Adrenal gland (tissue), 12 donors: ENCODE measurements around the gene CDKAL1. TPM values are rescaled to one million over a fixed set of nuclear protein-coding genes. Genes with fewer than 3 reads are reported as not detected.

Experiments
- DNase-seq, 7 donors: peaks; one replicate each; pipeline ENCODE4 v3.0.0-alpha.2; 2019 to 2020
- H3K27ac ChIP-seq, 5 donors: fragments of 200-600 bp; sonication (generic) in 4 of 5; 1 replicate in 3 of 5; 2 replicates in 2 of 5; pipeline versions ENCODE4 v1.5.1 to v1.8.0; 2016 to 2020; ENCODE audit warnings: mild to moderate bottlenecking in 1 of 5
- H3K27me3 ChIP-seq: fragments of 200-600 bp; 2 replicates; pipeline ENCODE4 v1.8.0; 2021
- H3K36me3 ChIP-seq, 2 donors: fragments of 200-600 bp; replicated peaks in 1 of 2; 1 replicate in 1 of 2; 2 replicates in 1 of 2; pipeline versions ENCODE4 v1.5.1 to v1.8.0; 2018 to 2022
- H3K4me1 ChIP-seq, 2 donors: fragments of 200-600 bp; replicated peaks in 1 of 2; 1 replicate in 1 of 2; 2 replicates in 1 of 2; pipeline versions ENCODE4 v1.5.1 to v1.8.0; 2018 to 2021
- H3K4me3 ChIP-seq, 4 donors: fragments of 200-600 bp; sonication (generic) in 3 of 4; one replicate each; pipeline ENCODE4 v1.5.1; 2016 to 2018
- H3K9me3 ChIP-seq, 3 donors: fragments of 200-600 bp; sonication (generic) in 1 of 3; replicated peaks in 1 of 3; 1 replicate in 2 of 3; 2 replicates in 1 of 3; pipeline versions ENCODE4 v1.5.1 to v1.8.0; 2016 to 2021
- POLR2A ChIP-seq, 2 donors: fragments of 450-650 bp; IDR thresholded peaks; one replicate each; pipeline ENCODE4 v1.6.1; 2017; ENCODE audit warnings: antibody characterized with exemption in 2 of 2, mild to moderate bottlenecking in 2 of 2, moderate library complexity in 1 of 2
- WGBS, 4 donors: extraction: QIAGEN DNeasy Blood & Tissue Kit in 2 of 4; methylation state at CpG; one replicate each; pipeline versions ENCODE4 v1.1.5 to v1.1.7; 2013 to 2017; 5-methylcytosine and 5-hydroxymethylcytosine counted together
- intact Hi-C, 2 donors: fragments of 100-400 bp; cut with DNase I; formaldehyde crosslinking; loops; one replicate each; pipeline versions ENCODE4 v1.14.1 to v1.15.0; 2022 to 2023
- polyA plus RNA-seq, 3 donors: library from polyadenylated mRNA; stranded (reverse); fragments of 200-250 nt in 2 of 3; fragments of 350-450 nt in 1 of 3; fragmentation: Illumina TruSeq in 1 of 3; extraction: RNeasy Lipid Tissue Mini Kit (QIAGEN cat#74804) in 1 of 3; gene quantifications; one replicate each; pipeline ENCODE4 v1.2.3, GENCODE V29; 2013 to 2014
- total RNA-seq, 9 donors: library from RNA; depleted of rRNA in 4 of 9; stranded (reverse); fragments of >200 nt in 4 of 9; fragments of 120-200 nt in 1 of 9; fragmentation: NEBNext Ultra II Directional in 1 of 9; extraction: Animal tissue kit (Norgen Biotek cat#: 25700) in 1 of 9; gene quantifications; one replicate each; pipeline versions ENCODE4 v1.1.0 to v1.2.4, GENCODE V29; 2013 to 2023
- TF ChIP-seq, protein P1 (sequence below), 6 experiments: fragments of 450-650 bp in 4 of 6; fragments of 200-600 bp in 2 of 6; sonication (generic) in 1 of 6; IDR thresholded peaks; 1 replicate in 5 of 6; 2 replicates in 1 of 6; pipeline versions ENCODE4 v1.5.1 to v1.8.0; 2016 to 2021; ENCODE audit warnings: antibody characterized with exemption in 6 of 6, mild to moderate bottlenecking in 2 of 6, moderate library complexity in 1 of 6
- donor health status: healthy with polysubstance abuse.
- donor health status: Bipolar disorder and iron deficiency.
- donor health status: DM: yes; HTN: yes; CAD: no.
- donor health status: DM: no; HTN: no; CAD: no.
- donor health status: DM: no; HTN: no; CAD: no.
- donor health status: DM: yes; HTN: yes; CAD: no.

Gene CDKAL1
- total and polyA plus RNA-seq, 12 donors = 3.9 to 21.1 (median 10.6) TPM

DNA sequence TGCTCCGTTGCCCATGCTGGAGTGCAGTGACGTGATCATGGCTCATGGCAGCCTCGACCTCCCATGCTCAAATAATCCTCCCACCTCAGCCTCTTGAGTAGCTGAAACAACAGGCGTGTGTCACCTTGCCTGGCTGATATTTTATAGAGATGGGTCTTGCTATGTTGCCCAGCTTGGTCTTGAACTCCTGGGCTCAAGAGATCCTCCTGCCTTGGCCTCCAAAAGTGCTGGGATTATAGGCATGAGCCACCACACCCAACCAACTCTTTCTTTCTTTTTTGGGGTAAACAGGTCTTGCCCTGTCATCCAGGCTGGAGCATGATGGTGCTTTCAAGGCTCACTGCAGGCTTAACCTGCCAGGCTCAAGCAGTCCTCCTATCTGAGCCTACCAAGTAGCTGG, 266.4 kb downstream of the CDKAL1 start:
- no peak for DNase-seq
- no peak overlapping the region for H3K4me3 ChIP-seq
- no peaks in the 10 kb centered on the region for H3K36me3 ChIP-seq
- intact Hi-C loops = no loop called here
- 93 to 100% (median 96%) methylated on average over 4 of the region's 4 CpGs for WGBS, 4 donors
- H3K27ac ChIP-seq = no peak overlapping the region
- H3K9me3 ChIP-seq = no peaks in the 10 kb centered on the region
- no peaks in the 10 kb centered on the region for H3K4me1 ChIP-seq
- TF ChIP-seq, protein P1, sequence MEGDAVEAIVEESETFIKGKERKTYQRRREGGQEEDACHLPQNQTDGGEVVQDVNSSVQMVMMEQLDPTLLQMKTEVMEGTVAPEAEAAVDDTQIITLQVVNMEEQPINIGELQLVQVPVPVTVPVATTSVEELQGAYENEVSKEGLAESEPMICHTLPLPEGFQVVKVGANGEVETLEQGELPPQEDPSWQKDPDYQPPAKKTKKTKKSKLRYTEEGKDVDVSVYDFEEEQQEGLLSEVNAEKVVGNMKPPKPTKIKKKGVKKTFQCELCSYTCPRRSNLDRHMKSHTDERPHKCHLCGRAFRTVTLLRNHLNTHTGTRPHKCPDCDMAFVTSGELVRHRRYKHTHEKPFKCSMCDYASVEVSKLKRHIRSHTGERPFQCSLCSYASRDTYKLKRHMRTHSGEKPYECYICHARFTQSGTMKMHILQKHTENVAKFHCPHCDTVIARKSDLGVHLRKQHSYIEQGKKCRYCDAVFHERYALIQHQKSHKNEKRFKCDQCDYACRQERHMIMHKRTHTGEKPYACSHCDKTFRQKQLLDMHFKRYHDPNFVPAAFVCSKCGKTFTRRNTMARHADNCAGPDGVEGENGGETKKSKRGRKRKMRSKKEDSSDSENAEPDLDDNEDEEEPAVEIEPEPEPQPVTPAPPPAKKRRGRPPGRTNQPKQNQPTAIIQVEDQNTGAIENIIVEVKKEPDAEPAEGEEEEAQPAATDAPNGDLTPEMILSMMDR (IDR thresholded peaks at IDR 0.05) = no peak
- no peak for TF ChIP-seq POLR2A (IDR thresholded peaks at IDR 0.05)
- H3K27me3 ChIP-seq = no peaks in the 10 kb centered on the region

DNA sequence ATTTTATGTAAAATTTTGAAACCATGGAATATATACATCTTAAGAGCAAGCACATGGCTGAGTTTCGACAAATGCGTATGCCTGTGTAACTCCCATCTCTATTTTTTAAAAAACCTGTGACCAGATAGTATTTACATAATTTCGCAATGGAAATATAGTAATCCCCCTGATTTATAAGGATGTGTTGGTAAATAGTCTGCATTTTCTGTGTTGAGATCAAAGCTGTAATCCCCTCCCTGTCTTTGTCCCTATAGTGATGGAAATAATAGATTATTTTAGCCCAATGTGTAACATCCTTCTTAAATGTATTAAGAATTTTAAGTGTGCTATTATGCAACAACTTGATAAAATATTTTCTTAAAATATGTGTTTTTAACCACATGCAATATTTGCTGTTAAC, 267.3 kb downstream of the CDKAL1 start:
- intact Hi-C loops = no loop called here
- Histone ChIP-seq H3K27ac (no peak overlapping the region), H3K4me1 (no peaks in the 10 kb centered on the region), H3K4me3 (no peak overlapping the region), H3K27me3 (no peaks in the 10 kb centered on the region), H3K36me3 (no peaks in the 10 kb centered on the region), H3K9me3 (peaks cover 0 to 5% (median under 1%) of the 10 kb centered on the region in 3 donors)
- DNase-seq = no peak
- WGBS, 4 donors = 96 to 100% (median 98%) methylated on average over 3 of the region's 3 CpGs
- TF ChIP-seq, protein P1 (IDR thresholded peaks at IDR 0.05) = no peak
- TF ChIP-seq POLR2A (IDR thresholded peaks at IDR 0.05) = no peak

DNA sequence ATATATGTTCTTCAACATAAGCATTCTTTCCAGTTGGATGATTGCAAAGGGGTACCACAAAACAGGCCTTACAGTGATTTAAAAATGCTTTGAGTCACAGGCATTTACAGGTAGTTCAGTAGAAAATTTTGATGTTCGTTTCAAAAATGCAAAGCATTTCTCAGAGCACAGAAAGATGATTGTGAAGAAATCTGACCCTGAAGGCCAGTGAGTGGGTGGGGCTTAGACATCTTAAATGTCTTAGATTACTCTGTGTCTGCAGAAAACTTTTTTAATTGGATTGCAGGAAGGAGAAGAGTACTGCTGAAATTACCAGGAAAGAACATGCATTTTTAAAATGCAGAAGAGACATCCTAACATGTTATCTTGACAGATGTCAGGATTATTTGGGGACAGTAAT, 268.3 kb downstream of the CDKAL1 start:
- no peak for DNase-seq
- Histone ChIP-seq H3K27me3 (no peaks in the 10 kb centered on the region), H3K36me3 (no peaks in the 10 kb centered on the region), H3K4me3 (no peak overlapping the region), H3K4me1 (no peaks in the 10 kb centered on the region), H3K9me3 (peaks cover 0 to 8% (median 6%) of the 10 kb centered on the region in 3 donors), H3K27ac (no peak overlapping the region)
- TF ChIP-seq POLR2A (IDR thresholded peaks at IDR 0.05) = no peak
- TF ChIP-seq, protein P1 (IDR thresholded peaks at IDR 0.05) = no peak
- WGBS, 4 donors = 33 to 50% (median 39%) methylated on average over 1 of the region's 1 CpG
- intact Hi-C loops = no loop called here

GRCh38 chr6:20805021-20805420, 270.8 kb downstream of the CDKAL1 start:
- H3K27ac ChIP-seq = no peak overlapping the region
- no peak for DNase-seq
- H3K36me3 ChIP-seq = no peaks in the 10 kb centered on the region
- H3K27me3 ChIP-seq = no peaks in the 10 kb centered on the region
- H3K4me1 ChIP-seq = no peaks in the 10 kb centered on the region
- intact Hi-C loops = no loop called here
- WGBS, 4 donors = 83 to 96% (median 89%) methylated on average over 1 of the region's 1 CpG
- peaks cover 0 to 8% (median 6%) of the 10 kb centered on the region in 3 donors for H3K9me3 ChIP-seq
- no peak for TF ChIP-seq POLR2A (IDR thresholded peaks at IDR 0.05)
- TF ChIP-seq, protein P1 (IDR thresholded peaks at IDR 0.05) = no peak
- no peak overlapping the region for H3K4me3 ChIP-seq
